Measurements from ENCODE around the gene SRPK1. TPM values are rescaled to one million over a fixed set of nuclear protein-coding genes. Genes with fewer than 3 reads are reported as not detected.

The SRPK1 gene
- total RNA-seq (2021; fragmentation: NEBNext Ultra II Directional; extraction: Animal tissue kit (Norgen Biotek cat#: 25700)) (102 and 116 TPM in 2 replicates), polyA plus RNA-seq (2011; rRNA removed) (17.2 and 25.7 TPM in 2 replicates), polyA minus RNA-seq (2011; rRNA and poly(A)+ RNA removed) (69.5 and 97.8 TPM in 2 replicates)
- polyA plus RNA-seq (2011; cell fraction: cytosol; rRNA removed), result 34.6 TPM
- 25.3 TPM for polyA plus RNA-seq (2011; cell fraction: nucleus; rRNA removed)
- 34.9 to 62.1 TPM (median 40.4 TPM) in 4 replicates for polyA plus RNA-seq (2012, experiment 1 of 2)
- polyA plus RNA-seq (2012, experiment 2 of 2), result 4.2 TPM
- polyA plus RNA-seq (2013, experiment 1 of 2), result 60.6 TPM
- polyA plus RNA-seq (2013, experiment 2 of 2), result 58.4 TPM
- polyA minus RNA-seq (2011; cell fraction: cytosol; rRNA and poly(A)+ RNA removed), result 62.9 TPM
- 135 TPM for polyA minus RNA-seq (2011; cell fraction: nucleus; rRNA and poly(A)+ RNA removed)
- long read RNA-seq, experiment 1, full-length matches to known transcripts, result 8 of 68 reads
- long read RNA-seq, experiment 1, partial matches to known transcripts, result 26 of 68 reads
- long read RNA-seq, experiment 1, other reads (novel, unspliced or antisense), result 34 of 68 reads
- long read RNA-seq, experiment 2, full-length matches to known transcripts, result 16 of 84 reads
- long read RNA-seq, experiment 2, partial matches to known transcripts, result 14 of 84 reads
- long read RNA-seq, experiment 2, other reads (novel, unspliced or antisense), result 54 of 84 reads

DNA sequence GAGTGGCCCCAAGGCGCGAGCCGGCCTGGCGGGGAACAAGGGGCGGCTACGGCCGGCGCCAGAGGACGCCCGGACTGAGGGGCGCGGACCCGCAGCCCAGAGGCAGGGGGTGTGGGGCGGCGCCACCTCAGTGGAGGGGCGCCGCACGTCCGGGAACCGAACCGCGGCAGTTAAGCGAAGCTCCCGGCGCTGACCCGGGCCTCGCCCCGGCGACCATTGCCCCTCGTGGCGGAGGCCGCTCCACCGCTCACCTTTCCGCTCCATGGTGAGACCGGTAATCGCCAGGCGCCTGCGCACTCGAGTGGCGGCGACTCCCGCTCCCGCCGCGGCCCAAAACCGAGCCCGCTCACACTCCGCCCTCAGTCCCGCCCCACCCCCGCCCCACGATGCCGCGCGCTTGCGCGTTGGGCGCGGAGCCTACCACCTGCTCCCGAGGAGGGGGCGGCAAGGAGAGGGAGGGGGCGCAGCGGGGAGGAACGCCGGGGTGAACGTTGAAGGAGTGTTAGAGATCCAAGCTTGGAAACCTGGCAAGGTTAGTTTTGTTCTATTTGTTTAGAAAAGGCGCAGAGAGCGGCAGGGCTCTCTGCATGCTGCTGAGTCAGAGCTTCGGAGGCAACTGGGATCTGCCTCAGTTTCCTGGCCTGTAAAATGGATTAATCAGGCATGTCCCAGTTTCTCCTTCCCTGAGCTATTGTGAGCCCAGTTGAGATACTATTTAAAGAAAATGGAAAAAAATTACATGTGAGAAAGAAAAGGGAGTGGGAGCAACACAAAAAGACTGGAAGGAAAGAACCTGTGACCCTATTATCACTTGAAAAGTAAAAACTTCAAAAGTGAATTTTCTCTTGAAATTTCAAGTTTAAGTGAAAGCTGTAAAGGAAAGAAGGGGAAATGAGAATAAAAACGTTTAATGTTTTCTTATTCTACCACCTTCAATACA, at the start of gene SRPK1:
TSS of gene SRPK1 (minus strand) at position 306 of the 940 bp plus-strand sequence. CDS start at position 264, 42 bp downstream.
- Histone ChIP-seq H3K4me1 (replicated peaks in 1 of 4; ENCODE audit: control insufficient read depth in 3 of 4, insufficient read depth in 4 of 4, low read length in 3 of 4) (peaks cover 0 to 8% (median 0%) of the 10 kb centered on the region in 4 experiments; a peak in 1 of 7 replicates), H2AFZ (ENCODE audit: low read length) (no peak within 1 kb of the TSS; the same call in 1 of the 2 replicates), H3K36me3 (ENCODE audit: control insufficient read depth in 2 of 4, insufficient read depth in 4 of 4, low read length in 3 of 4) (peaks cover 0 to 7% (median 1%) of the 10 kb centered on the region in 4 experiments; a peak in 2 of 8 replicates), H3K4me3 (ENCODE audit: extremely low read depth in 1 of 4, insufficient read depth in 2 of 4, low read depth in 3 of 4, low read length in 4 of 4) (peak within 1 kb of the TSS; percentile 83 to 97 (median 86)), H3K14ac (ENCODE audit: insufficient read length) (no peak within 1 kb of the TSS), H3K9me3 (ENCODE audit: insufficient read depth in 2 of 2, low read depth in 1 of 2, low read length in 1 of 2) (no peaks in the 10 kb centered on the region), H3K79me2 (ENCODE audit: control insufficient read depth in 1 of 2, insufficient read depth in 2 of 2, low read length in 2 of 2) (peaks cover 11 to 44% of the 10 kb centered on the region in 2 experiments; a peak in 3 of 4 replicates), H3K23me2 (ENCODE audit: low read depth, low read length) (peaks cover 12% of the 10 kb centered on the region), H2BK15ac (ENCODE audit: low read length) (no peak within 1 kb of the TSS; the same call in 1 of the 2 replicates), H4K91ac (replicated peaks; ENCODE audit: insufficient read length, low read length) (peak within 1 kb of the TSS; percentile 83), H3K4me2 (ENCODE audit: insufficient read depth in 1 of 2, low read depth in 2 of 2, low read length in 2 of 2) (peak within 1 kb of the TSS; percentile 87 to 89), H2BK5ac (ENCODE audit: low read depth, low read length) (peak within 1 kb of the TSS; percentile 81), H3K18ac (ENCODE audit: extremely low read depth, low read length) (peak within 1 kb of the TSS; percentile 98), H3K9ac (replicated peaks in 1 of 4; ENCODE audit: extremely low read depth in 1 of 4, low read depth in 3 of 4, low read length in 3 of 4) (peak within 1 kb of the TSS; percentile 70 to 90 (median 78)), H3K27ac (ENCODE audit: low read depth, low read length) (peak within 1 kb of the TSS; percentile 68; the same call in 1 of the 2 replicates), H4K5ac (ENCODE audit: insufficient read length, low read depth, low read length) (peak within 1 kb of the TSS; percentile 35), H3K27me3 (replicated peaks in 1 of 4; ENCODE audit: control insufficient read depth in 3 of 4, extremely low read depth in 1 of 4, insufficient read depth in 3 of 4, low read length in 3 of 4) (0 out of 7 replicates have a peak, but pooled peaks cover 0 to 4% (median 0%) of the 10 kb centered on the region in 4 experiments), H2BK12ac (ENCODE audit: low read depth, low read length) (no peak within 1 kb of the TSS), H3K79me1 (ENCODE audit: low read depth, low read length) (peaks cover 2% of the 10 kb centered on the region; the same call in 1 of the 2 replicates), H4K20me1 (replicated peaks in 1 of 2; ENCODE audit: control insufficient read depth in 1 of 2, insufficient read depth in 2 of 2, low read length in 2 of 2) (peaks cover 11 to 14% of the 10 kb centered on the region in 2 experiments), H4K8ac (ENCODE audit: extremely low read depth, insufficient read depth, low read length) (peak within 1 kb of the TSS; percentile 72), H2BK20ac (ENCODE audit: low read length) (no peak within 1 kb of the TSS), H3K23ac (ENCODE audit: insufficient read length) (no peak within 1 kb of the TSS), H2BK120ac (replicated peaks; ENCODE audit: low read depth, low read length) (peak within 1 kb of the TSS; percentile 8), H3K4ac (replicated peaks; ENCODE audit: insufficient read length, low read depth, low read length) (no peak within 1 kb of the TSS), H2AK5ac (ENCODE audit: low read depth, low read length) (peak within 1 kb of the TSS; percentile 17; the same call in 1 of the 2 replicates), H3K56ac (replicated peaks; ENCODE audit: insufficient read length, low read depth, low read length) (no peak within 1 kb of the TSS)
- WGBS, 2 experiments (ENCODE audit: extremely low coverage in 1 of 2, insufficient coverage in 1 of 2, insufficient read length in 1 of 2, insufficient replicate concordance in 2 of 2, low coverage in 1 of 2, low lambda C conversion rate in 2 of 2, missing lambda C conversion rate in 1 of 2), result 0% methylated on average over 25 of the region's 69 CpGs; no CpG with 5 or more reads in 1 of the 2 experiments
- DNase-seq (ENCODE audit: low read depth in 1 of 2, low spot score in 2 of 2), result peak; percentile 77 to 92
- ChIA-PET CTCF (ENCODE audit: partially characterized antibody) (interaction anchor here (0.6 to 1.6 kb wide), 4 partner anchors 37 to 381 kb away, joined by 3 read pairs; partner anchors contain the start of gene ARMC12), POLR2A (ENCODE audit: partially characterized antibody) (interaction anchor here (0.8 to 3.3 kb wide), 10 partner anchors 10 to 189 kb away, joined by 3 to 27 read pairs (median 3); partner anchors contain the start of gene MAPK14)
- FAIRE-seq, result no peak
- TF ChIP-seq, protein P1, sequence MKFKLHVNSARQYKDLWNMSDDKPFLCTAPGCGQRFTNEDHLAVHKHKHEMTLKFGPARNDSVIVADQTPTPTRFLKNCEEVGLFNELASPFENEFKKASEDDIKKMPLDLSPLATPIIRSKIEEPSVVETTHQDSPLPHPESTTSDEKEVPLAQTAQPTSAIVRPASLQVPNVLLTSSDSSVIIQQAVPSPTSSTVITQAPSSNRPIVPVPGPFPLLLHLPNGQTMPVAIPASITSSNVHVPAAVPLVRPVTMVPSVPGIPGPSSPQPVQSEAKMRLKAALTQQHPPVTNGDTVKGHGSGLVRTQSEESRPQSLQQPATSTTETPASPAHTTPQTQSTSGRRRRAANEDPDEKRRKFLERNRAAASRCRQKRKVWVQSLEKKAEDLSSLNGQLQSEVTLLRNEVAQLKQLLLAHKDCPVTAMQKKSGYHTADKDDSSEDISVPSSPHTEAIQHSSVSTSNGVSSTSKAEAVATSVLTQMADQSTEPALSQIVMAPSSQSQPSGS (IDR thresholded peaks at IDR 0.05; ENCODE audit: low read length), result no peak
- TF ChIP-seq FOSL1 (IDR thresholded peaks at IDR 0.05; ENCODE audit: insufficient read depth, low read depth, low read length) (no peak), HDAC6 (IDR thresholded peaks at IDR 0.05; ENCODE audit: low read depth, low read length) (no peak), BRCA1 (IDR thresholded peaks at IDR 0.05; ENCODE audit: low read depth, low read length) (no peak), TEAD4 (IDR thresholded peaks at IDR 0.05; ENCODE audit: low read depth, low read length) (no peak)
